H1 (cell line): ENCODE data around the gene LKAAEAR1. TPM values are rescaled to one million over a fixed set of nuclear protein-coding genes. Genes with fewer than 3 reads are reported as not detected.
A peak's percentile ranks its signal among the peaks of the same experiment; 100 is the strongest.

Experiments used
- CTCF ChIA-PET: fragments of 300-600 bp; sonication (Branson Sonifier 250); formaldehyde crosslinking; loops from one replicate; lab custom pipeline; 2021; ENCODE audit not compliant: partially characterized antibody; lab: Charles Lee
- POLR2A ChIA-PET: fragments of 300-600 bp; sonication (Branson Sonifier 250); formaldehyde crosslinking; loops from one replicate; lab custom pipeline; 2021; ENCODE audit warnings: inconsistent platforms; ENCODE audit not compliant: partially characterized antibody; lab: Charles Lee
- DNase-seq, 2 experiments: peaks; one replicate each; pipeline versions ENCODE4 v3.0.0 to v3.0.0-alpha.2; 2010 to 2022; ENCODE audit warnings: low spot score in 2 of 2, low read depth in 1 of 2, mixed read lengths in 1 of 2
- FAIRE-seq: peaks from 2 replicates; lab custom pipeline; 2011; peaks lifted over from hg19 to GRCh38; lab: Jason Lieb, UNC
- H2AFZ ChIP-seq: 2 replicates; pipeline ENCODE4 v1.8.1; 2012; ENCODE audit warnings: low read length, inconsistent platforms
- H2AK5ac ChIP-seq: 2 replicates; pipeline ENCODE4 v1.6.1; 2013; ENCODE audit warnings: low read depth, low read length
- H2BK120ac ChIP-seq: replicated peaks from 2 replicates; pipeline ENCODE3; 2013; ENCODE audit warnings: low read depth, low read length, inconsistent platforms
- H2BK12ac ChIP-seq: 2 replicates; pipeline ENCODE4 v1.6.1; 2013; ENCODE audit warnings: low read depth, low read length
- H2BK15ac ChIP-seq: 2 replicates; pipeline ENCODE4 v1.6.1; 2013; ENCODE audit warnings: low read length
- H2BK20ac ChIP-seq: 2 replicates; pipeline ENCODE4 v1.6.1; 2013; ENCODE audit warnings: low read length
- H2BK5ac ChIP-seq: 2 replicates; pipeline ENCODE4 v1.6.1; 2013; ENCODE audit warnings: low read depth, low read length
- H3K14ac ChIP-seq: 2 replicates; pipeline ENCODE4 v1.6.1; 2013; ENCODE audit warnings: inconsistent platforms; ENCODE audit not compliant: insufficient read length
- H3K18ac ChIP-seq: 2 replicates; pipeline ENCODE4 v1.6.1; 2013; ENCODE audit warnings: low read length; ENCODE audit errors: extremely low read depth
- H3K23ac ChIP-seq: 2 replicates; pipeline ENCODE4 v1.6.1; 2013; ENCODE audit warnings: inconsistent platforms; ENCODE audit not compliant: insufficient read length
- H3K23me2 ChIP-seq: 2 replicates; pipeline ENCODE4 v1.6.1; 2013; ENCODE audit warnings: low read depth, low read length
- H3K27ac ChIP-seq: 2 replicates; pipeline ENCODE4 v1.6.1; 2011; ENCODE audit warnings: low read depth, low read length, inconsistent platforms
- H3K27me3 ChIP-seq, 4 experiments: replicated peaks in 1 of 4; 1 replicate in 1 of 4; 2 replicates in 3 of 4; pipeline versions ENCODE4 v1.6.1 to v1.8.1; 2011 to 2013; ENCODE audit warnings: low read length in 3 of 4, mild to moderate bottlenecking in 3 of 4, inconsistent platforms in 2 of 4, mixed read lengths in 2 of 4, moderate library complexity in 1 of 4; ENCODE audit not compliant: control insufficient read depth in 3 of 4, insufficient read depth in 3 of 4; ENCODE audit errors: extremely low read depth in 1 of 4
- H3K36me3 ChIP-seq, 4 experiments: 2 replicates each; pipeline versions ENCODE4 v1.6.1 to v1.8.1; 2011 to 2013; ENCODE audit warnings: mild to moderate bottlenecking in 4 of 4, low read length in 3 of 4, moderate library complexity in 2 of 4, control low read depth in 1 of 4, inconsistent platforms in 1 of 4; ENCODE audit not compliant: insufficient read depth in 4 of 4, control insufficient read depth in 2 of 4
- H3K4ac ChIP-seq: replicated peaks from 2 replicates; pipeline ENCODE3; 2013; ENCODE audit warnings: low read length, low read depth, mixed read lengths, inconsistent platforms; ENCODE audit not compliant: insufficient read length
- H3K4me1 ChIP-seq, 4 experiments: replicated peaks in 1 of 4; 1 replicate in 1 of 4; 2 replicates in 3 of 4; pipeline versions ENCODE4 v1.6.1 to v1.8.1; 2011 to 2013; ENCODE audit warnings: low read length in 3 of 4, inconsistent platforms in 2 of 4, mixed read lengths in 1 of 4; ENCODE audit not compliant: insufficient read depth in 4 of 4, control insufficient read depth in 3 of 4
- H3K4me2 ChIP-seq, 2 experiments: 2 replicates each; pipeline versions ENCODE4 v1.6.1 to v1.8.1; 2011 to 2013; ENCODE audit warnings: low read depth in 2 of 2, low read length in 2 of 2, control low read depth in 1 of 2, inconsistent platforms in 1 of 2, mild to moderate bottlenecking in 1 of 2; ENCODE audit not compliant: insufficient read depth in 1 of 2
- H3K4me3 ChIP-seq, 4 experiments: fragments of 200-600, 300-600 bp in 1 of 4; sonication (generic), shearing (Covaris generic), sonication (Bioruptor Twin) in 1 of 4; 2 replicates each; pipeline versions ENCODE4 v1.5.1 to v1.8.1; 2011 to 2016; ENCODE audit warnings: low read length in 4 of 4, low read depth in 3 of 4, control low read depth in 2 of 4, inconsistent platforms in 2 of 4, mild to moderate bottlenecking in 2 of 4, mixed read lengths in 1 of 4, moderate library complexity in 1 of 4; ENCODE audit not compliant: insufficient read depth in 2 of 4; ENCODE audit errors: extremely low read depth in 1 of 4
- H3K56ac ChIP-seq: replicated peaks from 2 replicates; pipeline ENCODE3; 2013; ENCODE audit warnings: low read depth, mild to moderate bottlenecking, mixed read lengths, low read length, inconsistent platforms; ENCODE audit not compliant: insufficient read length
- H3K79me1 ChIP-seq: 2 replicates; pipeline ENCODE4 v1.6.1; 2013; ENCODE audit warnings: low read depth, low read length, control low read depth
- H3K79me2 ChIP-seq, 2 experiments: 2 replicates each; pipeline versions ENCODE4 v1.6.1 to v1.8.1; 2012 to 2013; ENCODE audit warnings: low read length in 2 of 2, mild to moderate bottlenecking in 2 of 2, inconsistent platforms in 1 of 2; ENCODE audit not compliant: insufficient read depth in 2 of 2, control insufficient read depth in 1 of 2
- H3K9ac ChIP-seq, 4 experiments: replicated peaks in 1 of 4; 1 replicate in 1 of 4; 2 replicates in 3 of 4; pipeline versions ENCODE4 v1.6.1 to v1.8.1; 2011 to 2013; ENCODE audit warnings: low read depth in 3 of 4, low read length in 3 of 4, control low read depth in 2 of 4, mild to moderate bottlenecking in 2 of 4, moderate library complexity in 2 of 4, inconsistent platforms in 1 of 4; ENCODE audit errors: extremely low read depth in 1 of 4
- H3K9me3 ChIP-seq, 2 experiments: 2 replicates each; pipeline versions ENCODE4 v1.6.1 to v1.8.1; 2012 to 2013; ENCODE audit warnings: mild to moderate bottlenecking in 2 of 2, moderate library complexity in 2 of 2, control low read depth in 1 of 2, inconsistent platforms in 1 of 2, low read depth in 1 of 2, low read length in 1 of 2, mixed read lengths in 1 of 2; ENCODE audit not compliant: insufficient read depth in 2 of 2
- H4K20me1 ChIP-seq, 2 experiments: replicated peaks in 1 of 2; 2 replicates each; pipeline versions ENCODE3 to v1.8.1; 2011 to 2013; ENCODE audit warnings: inconsistent platforms in 2 of 2, low read length in 2 of 2, mild to moderate bottlenecking in 1 of 2; ENCODE audit not compliant: insufficient read depth in 2 of 2, control insufficient read depth in 1 of 2
- H4K5ac ChIP-seq: 2 replicates; pipeline ENCODE4 v1.6.1; 2013; ENCODE audit warnings: low read length, low read depth, mixed read lengths, inconsistent platforms; ENCODE audit not compliant: insufficient read length
- H4K8ac ChIP-seq: 2 replicates; pipeline ENCODE4 v1.8.0; 2013; ENCODE audit warnings: mild to moderate bottlenecking, moderate library complexity, low read length, inconsistent platforms; ENCODE audit not compliant: insufficient read depth; ENCODE audit errors: extremely low read depth
- H4K91ac ChIP-seq: replicated peaks from 2 replicates; pipeline ENCODE3; 2013; ENCODE audit warnings: low read length, mixed read lengths, inconsistent platforms; ENCODE audit not compliant: insufficient read length
- ASH2L ChIP-seq: fragments of 200-600, 300-600 bp; sonication (generic); IDR thresholded peaks from one replicate; pipeline ENCODE4 v1.7.1; 2017; ENCODE audit warnings: low read length
- EP300 ChIP-seq, 2 experiments: IDR thresholded peaks; 1 replicate in 1 of 2; 2 replicates in 1 of 2; pipeline ENCODE4 v1.6.1; 2011 to 2012; ENCODE audit warnings: low read depth in 2 of 2, low read length in 2 of 2, mild to moderate bottlenecking in 2 of 2, borderline replicate concordance in 1 of 2, inconsistent platforms in 1 of 2, moderate library complexity in 1 of 2
- HDAC2 ChIP-seq, 2 experiments: fragments of 300-600 bp in 1 of 2; sonication (generic) in 1 of 2; IDR thresholded peaks; 2 replicates each; pipeline ENCODE4 v1.6.1; 2011 to 2012; ENCODE audit warnings: low read depth in 2 of 2, low read length in 2 of 2, mild to moderate bottlenecking in 2 of 2, moderate library complexity in 2 of 2, borderline replicate concordance in 1 of 2, inconsistent platforms in 1 of 2
- JUND ChIP-seq: IDR thresholded peaks from 2 replicates; pipeline ENCODE4 v1.6.1; 2011; ENCODE audit warnings: mild to moderate bottlenecking, improper control_type of control experiment, low read length
- KDM1A ChIP-seq: fragments of 200-600, 300-600 bp; sonication (generic); IDR thresholded peaks from 2 replicates; pipeline ENCODE4 v1.7.1; 2016; ENCODE audit warnings: mild to moderate bottlenecking, low read length, borderline replicate concordance
- POLR2AphosphoS5 ChIP-seq: IDR thresholded peaks from 2 replicates; pipeline ENCODE4 v1.6.1; 2011; ENCODE audit warnings: low read depth, low read length
- RAD21 ChIP-seq, 2 experiments: IDR thresholded peaks in 1 of 2; conservative IDR thresholded peaks in 1 of 2; 2 replicates each; pipeline ENCODE4 v1.6.1; 2011; ENCODE audit warnings: low read depth in 2 of 2, low read length in 2 of 2, improper control_type of control experiment in 1 of 2, inconsistent platforms in 1 of 2, mild to moderate bottlenecking in 1 of 2, moderate library complexity in 1 of 2
- WGBS, 2 experiments: shearing (Covaris generic) in 1 of 2; methylation state at CpG; one replicate each; pipeline versions ENCODE4 v1.1.6 to v1.1.7; 2013 to 2015; ENCODE audit warnings: low lambda C conversion rate in 2 of 2, mixed read lengths in 2 of 2, inconsistent platforms in 1 of 2, low coverage in 1 of 2, missing lambda C conversion rate in 1 of 2; ENCODE audit not compliant: insufficient replicate concordance in 2 of 2, insufficient coverage in 1 of 2, insufficient read length in 1 of 2; ENCODE audit errors: extremely low coverage in 1 of 2, missing lambda C conversion rate in 1 of 2; 5-methylcytosine and 5-hydroxymethylcytosine counted together
- polyA plus RNA-seq, 7 experiments: library from polyadenylated mRNA; depleted of rRNA in 3 of 7; stranded (reverse) in 5 of 7; unstranded in 2 of 7; fragments of >200 nt in 5 of 7; fragments of 200-250 nt in 2 of 7; gene quantifications; 1 replicate in 5 of 7; 2 replicates in 1 of 7; 4 replicates in 1 of 7; pipeline versions ENCODE4 v1.2.1 to v1.2.3, GENCODE V29; 2011 to 2013; ENCODE audit warnings: missing spikeins in 2 of 7, mixed read lengths in 2 of 7
- total RNA-seq: library from RNA; stranded (reverse); fragmentation: NEBNext Ultra II Directional; extraction: Animal tissue kit (Norgen Biotek cat#: 25700); gene quantifications from 2 replicates; pipeline ENCODE4 v1.2.1, GENCODE V29; 2021

Gene LKAAEAR1
- total and polyA plus RNA-seq, 2 of the 8 experiments (the other 6 are each of a cell fraction or from before 2014, with no cell fraction given), result 0.41 to 0.53 TPM

DNA sequence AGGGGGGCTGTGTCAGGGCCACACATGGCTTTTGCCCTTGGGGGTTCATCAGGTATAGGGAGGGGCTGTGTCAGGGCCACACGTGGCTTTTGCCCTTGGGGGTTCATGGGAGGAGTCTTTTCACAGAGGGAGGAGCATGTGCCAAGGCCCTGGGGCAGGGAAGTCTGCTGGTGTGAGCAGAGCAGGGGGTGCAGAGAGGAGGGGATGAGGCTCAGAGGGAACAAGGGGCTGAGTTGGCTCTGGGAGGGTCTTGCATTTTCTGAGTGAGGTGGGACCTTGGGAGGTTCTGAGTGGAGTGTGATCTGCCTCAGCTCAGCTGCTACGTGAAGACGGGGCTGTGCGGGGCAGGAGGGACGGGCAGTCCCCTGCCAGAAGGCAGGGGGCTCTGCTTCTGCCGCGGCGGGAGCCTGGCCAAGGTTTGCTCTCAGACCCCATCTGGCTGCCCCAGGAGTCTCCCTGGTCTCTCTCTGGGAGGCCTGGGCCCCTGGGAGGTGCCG, 28.8 kb downstream of the LKAAEAR1 start:
- no peak overlapping the region; the same call in 1 of the 2 replicates for H3K18ac ChIP-seq
- peaks cover 2 to 20% (median 10%) of the 10 kb centered on the region in 4 experiments for H3K27me3 ChIP-seq
- no peaks in the 10 kb centered on the region for H3K79me1 ChIP-seq
- no peak overlapping the region for H3K4me2 ChIP-seq
- H4K91ac ChIP-seq, result no peak overlapping the region
- H2BK20ac ChIP-seq, result no peak overlapping the region
- no peak overlapping the region for H4K5ac ChIP-seq
- H3K36me3 ChIP-seq, result no peaks in the 10 kb centered on the region
- no peak overlapping the region for H2BK15ac ChIP-seq
- no peak overlapping the region; the same call in 1 of the 2 replicates for H4K8ac ChIP-seq
- H3K14ac ChIP-seq, result no peak overlapping the region
- H3K56ac ChIP-seq, result no peak overlapping the region
- no peak overlapping the region for H3K23ac ChIP-seq
- TF ChIP-seq JUND (no peak), POLR2AphosphoS5 (no peak), HDAC2 (IDR thresholded peaks at IDR 0.05; ENCODE audit: borderline replicate concordance in 1 of 2, low read depth in 2 of 2, low read length in 2 of 2) (peak in 1 of 2 experiments; percentile 24; a peak in 1 of 4 replicates), ASH2L (no peak), EP300 (IDR thresholded peaks at IDR 0.05; ENCODE audit: borderline replicate concordance in 1 of 2, low read depth in 2 of 2, low read length in 2 of 2) (no peak), RAD21 (IDR thresholded peaks at IDR 0.05 in 1 of 2, conservative IDR thresholded peaks at IDR 0.05 in 1 of 2; ENCODE audit: low read depth in 2 of 2, low read length in 2 of 2) (no peak), KDM1A (peak; percentile 78; the same call in 1 of the 2 replicates)
- H2BK120ac ChIP-seq, result no peak overlapping the region
- no peaks in the 10 kb centered on the region for H3K23me2 ChIP-seq
- H3K9ac ChIP-seq, result no peak overlapping the region
- H3K9me3 ChIP-seq, result no peaks in the 10 kb centered on the region
- no peak overlapping the region for H3K4me3 ChIP-seq
- 85% methylated on average over 9 of the region's 9 CpGs; no CpG with 5 or more reads in 1 of the 2 experiments for WGBS, 2 experiments
- FAIRE-seq (no peak), DNase-seq (no peak)
- H3K4me1 ChIP-seq, result peaks cover 0 to 20% (median 15%) of the 10 kb centered on the region in 4 experiments; a peak in 6 of 7 replicates
- CTCF ChIA-PET, result interaction anchor here (0.6 to 15.0 kb wide), 10 partner anchors 9 to 75 kb away, joined by 3 to 139 read pairs (median 8); partner anchors contain the start of genes LKAAEAR1, OPRL1, PRPF6 and RGS19
- no peak overlapping the region for H2BK12ac ChIP-seq
- no peaks in the 10 kb centered on the region for H3K79me2 ChIP-seq
- H2BK5ac ChIP-seq, result no peak overlapping the region
- no peak overlapping the region for H3K27ac ChIP-seq
- POLR2A ChIA-PET, result interaction anchor here (1.2 kb wide), 1 partner anchor 19 kb away, joined by 4 read pairs; the partner anchor contains the start of gene C20orf204
- no peak overlapping the region for H3K4ac ChIP-seq
- H2AK5ac ChIP-seq, result no peak overlapping the region
- H2AFZ ChIP-seq, result no peak overlapping the region
- H4K20me1 ChIP-seq, result no peaks in the 10 kb centered on the region
